GM12801 (cell line): ENCODE measurements around the gene SLC11A1.

Experiments
- TF ChIP-seq, protein P1 (sequence below): IDR thresholded peaks from one replicate; pipeline ENCODE4 v1.5.1; 2011; ENCODE audit warnings: control low read depth; ENCODE audit not compliant: insufficient read length; ENCODE audit errors: extremely low read depth

The SLC11A1 gene

GRCh38 chr2:218399391-218400166 lies 17.5 kb downstream of the SLC11A1 start, which contains the start of gene CTDSP1:
Gene CTDSP1 (plus strand): TSS chr2:218399868. CDS start chr2:218400091, 223 bp downstream.
- TF ChIP-seq, protein P1, sequence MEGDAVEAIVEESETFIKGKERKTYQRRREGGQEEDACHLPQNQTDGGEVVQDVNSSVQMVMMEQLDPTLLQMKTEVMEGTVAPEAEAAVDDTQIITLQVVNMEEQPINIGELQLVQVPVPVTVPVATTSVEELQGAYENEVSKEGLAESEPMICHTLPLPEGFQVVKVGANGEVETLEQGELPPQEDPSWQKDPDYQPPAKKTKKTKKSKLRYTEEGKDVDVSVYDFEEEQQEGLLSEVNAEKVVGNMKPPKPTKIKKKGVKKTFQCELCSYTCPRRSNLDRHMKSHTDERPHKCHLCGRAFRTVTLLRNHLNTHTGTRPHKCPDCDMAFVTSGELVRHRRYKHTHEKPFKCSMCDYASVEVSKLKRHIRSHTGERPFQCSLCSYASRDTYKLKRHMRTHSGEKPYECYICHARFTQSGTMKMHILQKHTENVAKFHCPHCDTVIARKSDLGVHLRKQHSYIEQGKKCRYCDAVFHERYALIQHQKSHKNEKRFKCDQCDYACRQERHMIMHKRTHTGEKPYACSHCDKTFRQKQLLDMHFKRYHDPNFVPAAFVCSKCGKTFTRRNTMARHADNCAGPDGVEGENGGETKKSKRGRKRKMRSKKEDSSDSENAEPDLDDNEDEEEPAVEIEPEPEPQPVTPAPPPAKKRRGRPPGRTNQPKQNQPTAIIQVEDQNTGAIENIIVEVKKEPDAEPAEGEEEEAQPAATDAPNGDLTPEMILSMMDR: no peak

DNA sequence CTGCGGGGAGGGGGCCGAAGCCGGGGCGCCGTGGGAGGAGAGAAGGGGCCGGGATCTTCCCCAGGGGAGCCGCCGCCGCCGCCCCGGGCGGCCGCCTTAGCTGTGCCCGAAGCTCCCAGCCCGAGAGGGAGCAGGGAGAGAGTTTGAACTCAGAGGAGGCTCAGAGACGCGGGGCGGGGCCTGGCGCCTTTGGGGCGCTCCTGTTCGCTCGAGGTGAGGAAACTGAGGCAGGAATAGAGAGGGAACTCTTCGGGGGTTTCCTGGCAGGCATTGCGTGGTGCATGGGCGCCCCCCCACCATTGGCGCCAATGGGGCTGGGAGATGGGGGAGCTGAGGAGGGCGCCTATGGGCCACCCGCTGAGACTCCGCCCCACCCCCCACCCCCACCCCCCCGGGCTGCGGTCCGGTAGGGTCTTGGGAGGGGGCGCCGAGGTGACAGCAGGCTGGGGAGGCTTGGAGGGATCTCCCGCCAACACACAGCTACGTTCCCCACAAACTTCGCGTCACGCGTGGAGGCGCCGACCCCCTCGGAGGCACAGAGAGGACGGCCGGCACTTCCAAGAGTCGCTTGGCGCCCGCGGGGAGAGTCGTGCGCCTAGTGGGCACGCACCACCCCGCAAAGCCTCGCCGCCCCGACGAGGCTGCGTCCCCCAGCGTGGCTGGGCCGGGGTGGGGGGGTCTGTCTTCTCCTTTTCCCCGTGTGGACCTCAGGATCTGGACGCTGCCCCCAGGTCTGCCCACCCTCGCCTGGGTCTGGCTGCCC lies 18.3 kb downstream of the SLC11A1 start:
- TF ChIP-seq, protein P1: no peak

- TF ChIP-seq, protein P1: no peak
Measured at GRCh38 chr2:218400930-218401881, 19.1 kb downstream of the SLC11A1 start.

DNA sequence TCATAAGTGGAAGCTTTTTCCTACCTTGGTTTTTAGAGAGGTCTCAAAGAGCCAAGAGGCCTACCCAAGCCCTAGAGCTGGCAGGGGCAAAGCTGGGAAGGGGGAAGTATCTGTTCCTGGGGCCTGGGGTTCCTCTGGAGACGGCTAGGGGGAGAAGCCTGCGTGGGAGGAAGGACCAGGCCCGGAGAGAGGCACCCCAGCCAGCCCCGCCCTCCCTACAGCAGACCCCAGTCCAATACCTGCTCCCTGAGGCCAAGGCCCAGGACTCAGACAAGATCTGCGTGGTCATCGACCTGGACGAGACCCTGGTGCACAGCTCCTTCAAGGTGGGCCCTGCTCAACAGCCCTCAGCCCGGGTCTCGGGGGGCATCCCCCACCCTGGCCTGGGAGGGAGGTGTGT lies 19.8 kb downstream of the SLC11A1 start:
- TF ChIP-seq, protein P1: no peak

DNA sequence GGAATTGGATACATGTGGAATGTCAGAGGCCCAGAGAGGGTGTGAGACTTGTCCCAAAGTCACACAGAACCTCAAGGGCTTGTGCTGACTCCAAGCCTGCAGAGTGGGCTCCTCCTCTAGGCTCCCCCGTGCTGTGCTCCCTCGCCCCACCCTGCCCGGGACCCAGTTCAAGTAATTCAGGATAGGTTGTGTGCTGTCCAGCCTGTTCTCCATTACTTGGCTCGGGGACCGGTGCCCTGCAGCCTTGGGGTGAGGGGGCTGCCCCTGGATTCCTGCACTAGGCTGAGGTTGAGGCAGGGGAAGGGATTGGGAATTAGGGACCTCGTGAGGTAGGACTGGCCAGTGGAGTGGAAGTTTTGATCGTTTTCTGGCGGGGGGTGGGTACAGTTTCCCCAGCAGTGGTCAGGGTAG lies 20.4 kb downstream of the SLC11A1 start:
- TF ChIP-seq, protein P1: no peak

DNA sequence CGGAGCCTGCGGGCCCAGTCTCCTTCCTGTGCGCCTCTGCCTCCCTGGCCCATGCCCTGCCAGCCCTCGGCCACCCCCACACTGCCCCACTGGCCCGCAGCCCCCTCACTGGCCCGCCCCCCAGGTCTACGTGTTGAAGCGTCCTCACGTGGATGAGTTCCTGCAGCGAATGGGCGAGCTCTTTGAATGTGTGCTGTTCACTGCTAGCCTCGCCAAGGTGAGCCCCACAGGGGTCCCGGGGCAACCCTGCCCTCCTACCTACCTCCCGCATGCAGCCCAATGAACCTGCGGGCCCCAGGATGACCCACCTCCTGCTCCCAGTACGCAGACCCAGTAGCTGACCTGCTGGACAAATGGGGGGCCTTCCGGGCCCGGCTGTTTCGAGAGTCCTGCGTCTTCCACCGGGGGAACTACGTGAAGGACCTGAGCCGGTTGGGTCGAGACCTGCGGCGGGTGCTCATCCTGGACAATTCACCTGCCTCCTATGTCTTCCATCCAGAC lies 20.9 kb downstream of the SLC11A1 start:
- TF ChIP-seq, protein P1: no peak
